GM18861 (cell line): ENCODE results near the gene HAUS5.

Source experiments
- ATAC-seq: cut with Tn5 transposase; IDR thresholded peaks from one replicate; pipeline ENCODE4 v1.9.1; 2021; ENCODE audit not compliant: unreplicated experiment

Gene HAUS5

DNA sequence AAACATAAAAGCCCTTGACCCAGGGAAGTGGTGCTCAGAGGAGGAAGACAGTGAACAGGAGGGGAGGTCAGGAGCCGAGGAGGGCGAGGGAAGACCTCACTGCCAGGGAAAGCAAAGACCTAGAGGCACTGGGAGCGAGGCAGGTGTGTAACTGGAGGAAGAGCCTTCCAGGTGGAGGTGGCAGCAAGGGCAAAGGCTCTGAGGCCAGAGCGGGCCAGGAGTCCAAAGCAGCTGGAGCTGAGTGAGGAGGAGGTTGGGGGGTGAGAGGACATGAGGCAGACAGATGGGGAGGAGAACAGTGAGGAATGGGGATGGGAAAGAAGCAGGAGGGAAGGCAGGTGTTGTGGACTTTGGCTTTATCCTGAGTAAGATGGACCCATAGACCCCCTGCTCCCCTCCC, 57.4 kb downstream of the HAUS5 start:
- ATAC-seq: no peak

DNA sequence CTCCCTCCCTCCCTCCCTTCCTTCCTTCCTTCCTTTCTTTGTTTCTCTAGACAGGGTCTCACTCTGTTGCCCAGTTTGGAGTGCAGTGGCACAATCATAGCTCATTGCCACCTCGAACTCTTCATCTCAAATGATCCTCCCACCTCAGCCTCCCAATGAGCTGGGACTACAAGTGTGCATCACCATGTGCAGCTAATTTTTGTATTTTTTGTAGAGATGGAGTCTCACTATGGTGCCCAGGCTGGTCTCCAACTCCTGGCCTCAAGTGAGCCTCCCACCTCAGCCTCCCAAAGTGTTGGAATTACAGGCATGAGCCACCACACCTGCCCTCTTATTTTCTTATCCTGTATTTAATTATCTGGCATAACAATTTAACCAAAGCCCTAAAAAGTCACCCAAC, 58.2 kb downstream of the HAUS5 start:
- ATAC-seq: no peak

DNA sequence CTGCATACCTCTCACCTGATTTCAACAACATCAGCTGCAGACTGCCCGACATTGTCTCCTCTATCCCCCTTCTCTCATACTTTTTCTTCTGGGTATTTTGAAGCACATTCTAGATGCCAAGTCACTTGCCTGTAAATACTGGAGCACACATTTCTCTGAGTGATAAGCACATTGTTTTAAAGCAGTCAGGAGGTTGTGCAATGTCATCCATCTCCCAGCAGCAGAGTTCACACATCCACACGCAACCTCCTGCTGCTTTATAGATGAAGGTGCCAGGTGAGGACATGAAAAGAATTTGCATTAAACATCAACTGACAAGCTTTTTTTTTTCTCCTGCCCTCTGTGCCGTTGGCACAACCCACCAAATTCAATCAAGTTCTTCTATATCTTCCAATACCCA, 59.3 kb downstream of the HAUS5 start:
- no peak for ATAC-seq

DNA sequence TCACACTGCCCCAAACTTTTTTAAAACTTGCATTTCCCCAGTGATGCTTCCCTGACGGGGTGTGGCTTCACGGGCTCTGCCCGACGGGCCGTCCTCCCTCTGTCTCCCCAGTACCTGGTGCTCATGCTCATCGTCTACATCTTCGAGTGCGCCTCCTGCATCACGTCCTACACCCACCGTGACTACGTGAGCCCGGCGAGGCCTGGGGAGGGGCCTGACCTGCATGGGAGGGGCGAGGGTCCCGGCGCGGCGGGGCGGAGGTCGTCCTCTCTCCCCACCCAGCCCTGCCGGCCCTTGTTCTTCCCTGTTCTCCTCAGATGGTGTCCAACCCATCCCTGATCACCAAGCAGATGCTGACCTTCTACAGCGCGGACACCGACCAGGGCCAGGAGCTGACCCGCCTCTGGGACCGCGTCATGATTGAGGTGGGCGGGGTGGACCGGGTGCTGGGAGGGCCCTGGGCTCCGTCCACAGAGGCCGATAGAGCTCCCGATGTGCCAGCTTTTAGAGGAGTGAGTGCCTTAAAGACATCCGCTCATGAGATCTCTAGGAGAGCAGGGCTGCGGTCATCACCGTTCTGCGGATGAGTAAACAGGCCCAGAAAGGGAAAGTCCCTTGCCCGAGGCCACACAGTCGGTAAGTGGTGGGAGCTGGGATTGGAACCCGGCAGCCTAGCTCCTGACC, 60.7 kb downstream of the HAUS5 start:
- ATAC-seq: no peak
